CD4-positive, alpha-beta T cell treated with Interleukin-6 for 4 hours (primary cell): ENCODE results near the gene DGKH.

Experiments
- DNase-seq: peaks from one replicate; pipeline ENCODE4 v3.0.0-alpha.2; 2020; ENCODE audit warnings: mixed read lengths

The DGKH gene

GRCh38 chr13:42239161-42239560 lies 190.7 kb downstream of the DGKH start:
- no peak for DNase-seq

GRCh38 chr13:42239644-42240043 lies 191.2 kb downstream of the DGKH start:
- no peak for DNase-seq

- no peak for DNase-seq
Observed at GRCh38 chr13:42246541-42246940, 198.1 kb downstream of the DGKH start.

GRCh38 chr13:42247883-42248282 lies 199.4 kb downstream of the DGKH start:
- DNase-seq, result no peak

GRCh38 chr13:42255886-42256285 lies 207.4 kb downstream of the DGKH start:
- no peak for DNase-seq

- DNase-seq, result no peak
Observed at GRCh38 chr13:42258747-42259146, 210.3 kb downstream of the DGKH start.

GRCh38 chr13:42259515-42259914 lies 211.1 kb downstream of the DGKH start:
- no peak for DNase-seq

GRCh38 chr13:42260903-42261654 lies 212.6 kb downstream of the DGKH start:
- DNase-seq, result no peak

- no peak for DNase-seq
Observed at GRCh38 chr13:42266473-42266872, 218.0 kb downstream of the DGKH start.

GRCh38 chr13:42270160-42270856 lies 221.9 kb downstream of the DGKH start:
- no peak for DNase-seq

- DNase-seq, result no peak
Observed at GRCh38 chr13:42270857-42271215, 222.4 kb downstream of the DGKH start.

- peak; percentile 92 for DNase-seq
Observed at GRCh38 chr13:42271337-42272114, 223.1 kb downstream of the DGKH start.

- DNase-seq, result peak; percentile 49
Observed at GRCh38 chr13:42272115-42272803, 223.8 kb downstream of the DGKH start, which contains the start of gene AKAP11. Gene AKAP11, plus strand, starts transcription at chr13:42272152. Its CDS starts 14,197 bp downstream, at chr13:42286349.

GRCh38 chr13:42272804-42273175 lies 224.3 kb downstream of the DGKH start:
- no peak for DNase-seq

GRCh38 chr13:42274386-42275097 lies 226.1 kb downstream of the DGKH start:
- no peak for DNase-seq

- no peak for DNase-seq
Observed at GRCh38 chr13:42275098-42275471, 226.6 kb downstream of the DGKH start.

GRCh38 chr13:42275506-42275905 lies 227.1 kb downstream of the DGKH start:
- no peak for DNase-seq

- no peak for DNase-seq
Observed at GRCh38 chr13:42276683-42277082, 228.2 kb downstream of the DGKH start.

- DNase-seq, result no peak
Observed at GRCh38 chr13:42277618-42278276, 229.3 kb downstream of the DGKH start.

- DNase-seq, result peak; percentile 38
Observed at GRCh38 chr13:42279080-42279479, 230.6 kb downstream of the DGKH start.

GRCh38 chr13:42279986-42280385 lies 231.5 kb downstream of the DGKH start:
- DNase-seq, result no peak

GRCh38 chr13:42280537-42280936 lies 232.1 kb downstream of the DGKH start:
- DNase-seq, result no peak
